Activated naive CD8-positive, alpha-beta T cell treated with anti-CD3 and anti-CD28 coated beads, Interleukin-2, amount 10 ng/mL, durations not matched to agents 7 days and 5 days (primary cell): ENCODE data around the gene PCBP3. TPM values are rescaled to one million over a fixed set of nuclear protein-coding genes. Genes with fewer than 3 reads are reported as not detected.
"Not testable (repeated sequence)": the region's sequence is repeated elsewhere in the genome, so short reads cannot be mapped to it uniquely, and the experiment has no call there.

ENCODE experiments used
- ATAC-seq: fragments of 150-1000 bp; cut with Tn5 transposase; one replicate; pipeline ENCODE4 v1.10.0; 2021; ENCODE audit warnings: low read depth, moderate library complexity
- POLR2A ChIA-PET: fragments of 350-600 bp; sonication (Branson Sonifier 250); formaldehyde crosslinking; loops from one replicate; lab custom pipeline; 2021; ENCODE audit warnings: antibody characterized with exemption; lab: Charles Lee
- DNase-seq: peaks from one replicate; pipeline ENCODE4 v3.0.0; 2021
- H3K27ac Mint-ChIP-seq: one replicate; pipeline ENCODE4 v1.8.0; 2022; ENCODE audit warnings: mild to moderate bottlenecking, mixed read lengths
- H3K27me3 Mint-ChIP-seq: one replicate; pipeline ENCODE4 v1.8.0; 2022; ENCODE audit warnings: mild to moderate bottlenecking, moderate library complexity, mixed read lengths
- H3K36me3 Mint-ChIP-seq: one replicate; pipeline ENCODE4 v1.8.0; 2021; ENCODE audit warnings: mild to moderate bottlenecking, mixed read lengths
- H3K4me1 Mint-ChIP-seq: one replicate; pipeline ENCODE4 v1.8.0; 2021; ENCODE audit warnings: mixed read lengths
- H3K4me3 Mint-ChIP-seq: one replicate; pipeline ENCODE4 v1.8.0; 2022; ENCODE audit warnings: mild to moderate bottlenecking, moderate library complexity, mixed read lengths
- H3K9me3 Mint-ChIP-seq: one replicate; pipeline ENCODE4 v1.8.0; 2021; ENCODE audit warnings: mixed read lengths
- total RNA-seq, 2 experiments: library from RNA; stranded (reverse); gene quantifications; one replicate each; pipeline ENCODE4 v1.2.3, GENCODE V29; 2021

The PCBP3 gene
- total RNA-seq, 2 experiments from 2014 or later = 1.2 TPM; not detected in 1

DNA sequence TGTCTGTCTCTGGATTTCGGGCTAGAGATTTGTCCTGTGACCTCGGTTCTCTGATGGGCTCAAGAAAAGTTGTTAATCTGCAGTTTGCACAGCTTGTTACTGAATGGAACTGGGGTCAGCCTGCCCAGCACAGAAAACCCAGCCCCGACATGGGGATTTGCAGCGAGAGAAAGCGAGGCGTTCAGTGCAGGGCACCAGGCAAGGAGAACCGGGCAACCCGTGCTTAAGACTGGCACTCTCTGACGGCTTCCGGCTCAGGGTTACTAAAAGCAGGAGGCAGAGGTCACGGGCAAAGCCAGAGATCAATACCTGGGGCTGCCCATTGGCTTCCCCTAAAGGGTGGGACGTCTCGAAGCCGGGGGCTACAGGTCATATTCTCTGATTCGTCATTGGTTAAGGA lies 308.2 kb downstream of the PCBP3 start:
- Mint-ChIP-seq H3K4me3 (no peak overlapping the region), H3K4me1 (no peaks in the 10 kb centered on the region), H3K27ac (no peak overlapping the region), H3K27me3 (peaks cover 10% of the 10 kb centered on the region), H3K9me3 (no peaks in the 10 kb centered on the region), H3K36me3 (no peaks in the 10 kb centered on the region)
- ATAC-seq (no peak), DNase-seq (no peak)
- POLR2A ChIA-PET = no interaction called here

DNA sequence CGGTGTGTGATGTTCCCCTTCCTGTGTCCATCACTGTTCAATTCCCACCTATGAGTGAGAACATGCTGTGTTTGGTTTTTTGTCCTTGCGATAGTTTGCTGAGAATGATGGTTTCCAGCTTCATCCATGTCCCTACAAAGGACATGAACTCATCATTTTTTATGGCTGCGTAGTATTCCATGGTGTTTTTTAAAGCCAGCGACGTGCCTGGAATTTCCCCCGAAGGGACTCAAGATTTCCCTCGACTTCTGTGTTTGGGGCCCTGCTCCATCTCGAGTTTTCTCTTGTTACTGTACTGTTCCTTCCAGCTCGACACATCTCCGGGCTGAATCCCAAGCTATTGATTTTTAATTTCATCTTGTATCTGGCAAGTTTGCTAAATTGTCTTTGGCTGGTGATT lies 309.0 kb downstream of the PCBP3 start:
- DNase-seq, H3K9me3 Mint-ChIP-seq, H3K27ac Mint-ChIP-seq, POLR2A ChIA-PET, H3K4me3 Mint-ChIP-seq, H3K4me1 Mint-ChIP-seq, H3K36me3 Mint-ChIP-seq, ATAC-seq: not testable (repeated sequence)
- H3K27me3 Mint-ChIP-seq = peaks cover 18% of the 10 kb centered on the region

DNA sequence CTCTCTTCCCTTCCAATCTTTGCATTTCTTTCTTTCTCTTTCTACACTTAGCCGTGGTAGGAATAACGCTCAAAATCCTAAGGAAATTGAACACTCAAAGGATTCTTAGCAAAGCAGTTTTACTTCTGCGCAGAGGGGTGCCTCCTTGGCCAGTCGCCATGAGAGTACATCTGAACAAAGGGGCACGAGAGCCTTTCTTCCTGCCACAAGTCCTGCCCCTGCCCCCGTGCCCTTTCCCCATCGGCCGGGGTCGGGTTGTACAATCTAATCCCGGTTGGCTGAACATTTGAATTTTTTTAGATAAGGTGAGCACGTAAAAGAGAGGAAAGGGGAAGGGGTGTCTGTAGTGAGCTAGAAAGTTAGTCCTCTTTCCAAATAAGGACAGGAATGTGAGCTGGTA lies 309.4 kb downstream of the PCBP3 start:
- peaks cover 20% of the 10 kb centered on the region for H3K27me3 Mint-ChIP-seq
- H3K9me3 Mint-ChIP-seq = no peaks in the 10 kb centered on the region
- no peak overlapping the region for H3K27ac Mint-ChIP-seq
- H3K4me1 Mint-ChIP-seq = no peaks in the 10 kb centered on the region
- DNase-seq (no peak), ATAC-seq (no peak)
- no peak overlapping the region for H3K4me3 Mint-ChIP-seq
- H3K36me3 Mint-ChIP-seq = no peaks in the 10 kb centered on the region
- POLR2A ChIA-PET = no interaction called here

DNA sequence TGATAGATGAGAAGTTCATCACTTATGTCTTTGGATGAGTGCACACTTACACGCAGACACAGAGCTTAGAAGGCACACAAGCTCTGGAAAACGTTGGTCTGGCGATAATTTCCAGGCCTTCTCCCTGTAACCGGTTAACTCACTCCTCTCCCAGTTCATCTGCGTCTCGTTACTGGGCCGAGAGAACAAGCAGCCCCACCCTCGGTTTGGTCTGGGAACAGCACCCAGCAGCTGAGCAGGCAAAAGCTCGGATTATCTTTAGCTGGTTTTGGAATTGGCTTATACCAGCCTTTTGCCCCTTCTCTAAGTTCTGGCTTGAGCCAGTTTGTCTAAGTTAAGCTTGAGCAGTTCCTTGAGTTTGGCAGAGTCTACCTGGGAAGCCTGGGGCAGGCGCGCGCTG lies 310.7 kb downstream of the PCBP3 start:
- Mint-ChIP-seq H3K27ac (no peak overlapping the region), H3K4me1 (no peaks in the 10 kb centered on the region), H3K9me3 (no peaks in the 10 kb centered on the region), H3K36me3 (no peaks in the 10 kb centered on the region), H3K4me3 (no peak overlapping the region), H3K27me3 (peaks cover 26% of the 10 kb centered on the region)
- POLR2A ChIA-PET = no interaction called here
- DNase-seq (no peak), ATAC-seq (no peak)

DNA sequence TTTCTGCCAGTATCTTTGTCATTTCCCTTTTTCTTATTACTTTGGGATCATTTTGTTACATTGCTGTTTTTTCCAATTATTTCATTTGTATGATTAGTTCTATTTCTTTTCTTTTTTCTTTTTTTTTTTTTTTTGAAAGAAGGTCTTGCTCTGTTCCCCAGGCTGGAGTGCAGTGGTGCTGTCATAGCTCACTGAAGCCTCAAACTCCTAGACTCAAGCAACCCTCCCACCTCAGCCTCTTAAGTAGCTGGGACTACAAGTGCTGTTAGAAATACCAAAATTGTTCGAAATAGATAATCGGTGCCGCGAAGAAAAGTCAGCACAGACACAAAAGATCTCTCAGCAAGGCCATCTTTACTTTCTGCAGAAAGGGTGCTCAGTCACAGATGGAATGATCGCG lies 311.4 kb downstream of the PCBP3 start:
- no peaks in the 10 kb centered on the region for H3K9me3 Mint-ChIP-seq
- ATAC-seq (no peak), DNase-seq (no peak)
- H3K27me3 Mint-ChIP-seq = peaks cover 26% of the 10 kb centered on the region
- no peak overlapping the region for H3K4me3 Mint-ChIP-seq
- H3K4me1 Mint-ChIP-seq = no peaks in the 10 kb centered on the region
- no peak overlapping the region for H3K27ac Mint-ChIP-seq
- H3K36me3 Mint-ChIP-seq = no peaks in the 10 kb centered on the region
- POLR2A ChIA-PET = no interaction called here

DNA sequence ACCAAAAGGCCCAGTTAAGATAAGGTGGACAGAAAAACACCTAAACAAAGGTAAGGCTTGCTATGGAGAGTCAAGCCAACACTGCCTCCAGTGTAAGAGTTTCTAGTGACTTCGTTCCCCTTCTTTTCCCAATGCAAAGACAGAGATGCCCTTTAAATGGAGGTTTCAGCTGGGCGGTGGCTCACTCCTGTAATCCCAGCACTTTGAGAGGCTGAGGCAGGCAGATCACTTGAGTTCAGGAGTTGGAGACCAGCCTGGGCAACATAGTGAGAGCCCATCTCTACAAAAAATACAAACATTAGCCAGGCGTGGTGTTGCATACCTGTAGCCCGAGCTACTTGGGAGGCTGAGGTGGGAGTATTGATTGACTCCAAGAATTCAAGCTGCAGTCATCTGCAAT lies 314.0 kb downstream of the PCBP3 start:
- DNase-seq = no peak
- POLR2A ChIA-PET = no interaction called here
- Mint-ChIP-seq H3K4me3 (no peak overlapping the region), H3K36me3 (no peaks in the 10 kb centered on the region), H3K4me1 (no peaks in the 10 kb centered on the region), H3K9me3 (peaks cover 6% of the 10 kb centered on the region), H3K27ac (no peak overlapping the region), H3K27me3 (peaks cover 22% of the 10 kb centered on the region)
- no peak for ATAC-seq

DNA sequence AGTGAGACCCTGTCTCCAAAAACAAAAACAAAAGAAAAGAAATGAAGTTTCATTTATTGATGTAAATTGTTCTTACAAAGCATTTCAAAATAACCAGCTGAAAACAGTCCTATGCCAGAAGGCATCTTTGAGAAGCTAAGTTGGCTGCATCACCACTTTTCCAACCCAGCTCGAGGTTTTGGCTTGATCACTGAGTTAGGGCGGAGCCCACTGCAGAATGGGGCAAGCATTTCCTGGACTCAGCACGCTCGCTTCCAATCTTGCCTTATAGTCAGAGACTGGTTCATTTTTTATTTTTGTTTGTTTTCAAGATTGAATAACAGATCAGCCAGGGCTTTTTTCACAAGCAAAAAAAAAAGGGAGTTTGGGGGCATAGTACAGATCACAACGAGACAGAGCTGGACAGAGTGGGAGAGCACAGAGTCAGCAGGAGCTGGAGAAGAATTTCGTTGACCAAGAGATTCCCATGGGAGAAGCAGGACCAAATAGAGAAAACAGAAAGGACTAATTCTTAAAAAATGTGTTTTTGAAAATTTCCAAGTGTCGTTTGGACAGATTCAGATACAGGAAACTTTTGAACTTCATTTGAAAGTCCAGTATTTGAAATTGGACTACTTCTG lies 314.6 kb downstream of the PCBP3 start:
- ATAC-seq = no peak
- no peak overlapping the region for H3K27ac Mint-ChIP-seq
- H3K27me3 Mint-ChIP-seq = peaks cover 18% of the 10 kb centered on the region
- no peak for DNase-seq
- H3K9me3 Mint-ChIP-seq = peaks cover 6% of the 10 kb centered on the region
- POLR2A ChIA-PET = no interaction called here
- H3K4me3 Mint-ChIP-seq = no peak overlapping the region
- no peaks in the 10 kb centered on the region for H3K36me3 Mint-ChIP-seq
- H3K4me1 Mint-ChIP-seq = no peaks in the 10 kb centered on the region

DNA sequence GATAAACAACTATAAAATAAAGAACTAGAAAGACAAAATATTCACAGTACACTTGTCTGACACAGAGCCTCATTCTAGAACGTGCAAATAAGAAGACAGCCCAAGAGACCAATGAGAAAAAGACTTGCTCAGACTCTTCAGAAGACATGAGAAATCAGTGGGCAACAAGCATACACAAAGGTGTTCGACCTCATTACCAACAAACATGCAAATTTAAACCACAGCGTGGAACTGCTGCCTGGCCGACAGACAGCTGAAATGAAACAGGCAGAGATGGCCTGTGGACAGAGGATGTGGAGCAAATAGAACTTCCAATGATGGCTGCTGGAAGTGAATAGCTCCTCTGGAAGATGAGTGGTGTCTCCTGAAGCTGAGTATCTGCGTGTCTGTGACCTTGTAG lies 315.7 kb downstream of the PCBP3 start:
- no peak overlapping the region for H3K27ac Mint-ChIP-seq
- H3K4me1 Mint-ChIP-seq = no peaks in the 10 kb centered on the region
- ATAC-seq (no peak), DNase-seq (no peak)
- peaks cover 10% of the 10 kb centered on the region for H3K9me3 Mint-ChIP-seq
- no peaks in the 10 kb centered on the region for H3K36me3 Mint-ChIP-seq
- POLR2A ChIA-PET = no interaction called here
- H3K27me3 Mint-ChIP-seq = peaks cover 21% of the 10 kb centered on the region
- H3K4me3 Mint-ChIP-seq = no peak overlapping the region

DNA sequence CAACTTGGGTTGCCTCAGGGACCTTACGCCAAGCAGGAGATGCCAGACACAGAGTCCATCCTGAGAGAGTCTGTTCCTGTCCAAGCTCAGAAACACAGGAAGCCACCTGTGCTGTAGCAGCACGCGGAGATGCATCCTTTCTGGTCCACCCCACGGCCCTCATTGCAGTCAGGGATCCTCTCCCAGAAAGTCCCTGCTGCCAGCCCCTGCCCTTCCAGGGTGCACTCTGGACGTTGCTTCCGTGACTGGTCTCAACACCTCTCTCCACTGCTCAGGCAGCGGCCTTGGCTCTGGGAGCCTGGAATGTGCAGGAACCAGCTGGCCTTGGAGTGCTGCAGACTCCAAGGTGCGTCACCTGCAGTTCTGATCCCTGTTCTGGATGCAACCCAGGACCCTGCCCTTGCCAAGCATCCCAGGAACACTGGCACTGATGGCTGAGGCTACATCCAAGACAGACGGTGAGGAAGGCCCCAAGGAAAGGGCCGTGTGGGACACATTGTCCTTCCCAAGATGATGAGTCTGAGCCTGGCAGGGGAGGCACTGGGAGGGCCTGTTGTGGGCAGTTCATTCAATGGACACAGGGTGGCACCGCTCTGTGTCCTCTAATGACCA lies 316.4 kb downstream of the PCBP3 start:
- DNase-seq (no peak), ATAC-seq (no peak)
- Mint-ChIP-seq H3K27ac (no peak overlapping the region), H3K4me3 (no peak overlapping the region), H3K36me3 (no peaks in the 10 kb centered on the region), H3K9me3 (peaks cover 10% of the 10 kb centered on the region), H3K4me1 (no peaks in the 10 kb centered on the region), H3K27me3 (peaks cover 21% of the 10 kb centered on the region)
- POLR2A ChIA-PET = no interaction called here

DNA sequence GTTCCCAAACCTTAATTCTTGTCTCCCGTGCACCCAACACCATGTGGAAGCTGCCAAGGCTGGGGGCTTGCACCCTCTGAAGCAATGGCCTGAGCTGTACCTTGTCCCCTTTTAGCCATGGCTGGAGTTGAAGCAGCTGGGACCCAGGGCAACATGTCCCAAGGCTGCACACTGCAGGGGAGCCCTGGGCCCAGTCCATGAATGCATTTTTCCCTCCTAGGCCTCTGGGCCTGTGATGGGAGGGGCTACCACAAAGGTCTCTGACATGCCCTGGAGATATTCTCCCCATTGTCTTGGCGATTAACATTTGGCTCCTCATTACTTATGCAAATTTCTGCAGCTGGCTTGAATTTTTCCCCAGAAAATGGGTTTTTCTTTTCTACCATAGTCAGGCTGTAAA lies 317.9 kb downstream of the PCBP3 start:
- H3K36me3 Mint-ChIP-seq, ATAC-seq, H3K27ac Mint-ChIP-seq, POLR2A ChIA-PET, H3K4me1 Mint-ChIP-seq, H3K4me3 Mint-ChIP-seq, H3K9me3 Mint-ChIP-seq, DNase-seq: not testable (repeated sequence)
- peaks cover 18% of the 10 kb centered on the region for H3K27me3 Mint-ChIP-seq

DNA sequence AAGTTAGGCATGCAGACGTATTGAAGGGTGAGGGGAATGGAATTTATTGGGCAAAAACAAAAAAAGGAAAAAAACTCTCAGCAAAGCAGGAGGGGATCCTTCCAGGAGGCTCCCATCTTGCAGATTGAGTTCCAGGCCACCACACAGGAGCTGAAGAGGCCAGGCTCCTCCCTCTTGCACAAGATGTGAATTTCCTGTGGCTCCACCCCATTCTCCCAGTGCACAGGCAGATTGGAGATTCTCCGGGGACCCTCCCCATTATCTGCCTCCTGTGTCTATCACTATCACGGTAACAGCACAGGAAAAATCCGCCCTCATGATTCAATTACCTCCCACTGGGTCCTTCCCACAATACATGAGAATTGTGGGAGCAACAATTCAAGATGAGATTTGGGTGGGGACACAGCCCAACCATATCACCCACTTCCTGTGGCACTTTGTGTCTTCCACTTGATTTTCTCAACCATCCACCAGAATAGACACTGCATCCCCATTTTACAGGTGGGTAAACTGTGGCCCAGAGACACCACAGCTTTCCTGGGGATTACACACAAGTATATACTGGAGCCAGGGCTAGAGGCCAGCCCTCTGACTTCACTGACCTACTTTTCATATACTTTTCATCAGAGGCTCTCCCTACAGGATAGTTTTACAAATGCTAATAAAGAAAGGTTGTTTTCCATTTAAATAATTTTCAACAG lies 319.2 kb downstream of the PCBP3 start:
- POLR2A ChIA-PET = no interaction called here
- Mint-ChIP-seq H3K36me3 (no peaks in the 10 kb centered on the region), H3K9me3 (peaks cover 10% of the 10 kb centered on the region), H3K4me1 (no peaks in the 10 kb centered on the region), H3K27ac (no peak overlapping the region), H3K27me3 (peaks cover 9% of the 10 kb centered on the region), H3K4me3 (no peak overlapping the region)
- DNase-seq = no peak
- ATAC-seq = no peak

DNA sequence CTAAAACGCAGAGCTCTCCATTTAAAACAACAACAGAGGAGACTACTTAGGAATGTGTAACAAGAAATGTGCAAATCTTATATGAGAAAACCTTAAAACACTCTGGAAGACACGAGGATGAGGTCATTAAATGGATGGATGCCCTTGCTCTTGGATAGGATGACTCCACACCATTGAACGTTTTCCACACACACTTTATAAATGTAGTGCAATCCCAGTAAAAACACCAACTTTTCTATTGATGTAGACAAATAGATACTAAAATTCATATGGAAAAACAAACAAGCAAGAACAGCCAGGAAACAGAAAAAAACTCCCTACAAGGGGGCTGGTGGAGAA lies 319.7 kb downstream of the PCBP3 start:
- Mint-ChIP-seq H3K9me3 (peaks cover 10% of the 10 kb centered on the region), H3K27me3 (peaks cover 8% of the 10 kb centered on the region), H3K4me3 (no peak overlapping the region), H3K36me3 (no peaks in the 10 kb centered on the region), H3K4me1 (no peaks in the 10 kb centered on the region), H3K27ac (no peak overlapping the region)
- POLR2A ChIA-PET = no interaction called here
- ATAC-seq = no peak
- no peak for DNase-seq

DNA sequence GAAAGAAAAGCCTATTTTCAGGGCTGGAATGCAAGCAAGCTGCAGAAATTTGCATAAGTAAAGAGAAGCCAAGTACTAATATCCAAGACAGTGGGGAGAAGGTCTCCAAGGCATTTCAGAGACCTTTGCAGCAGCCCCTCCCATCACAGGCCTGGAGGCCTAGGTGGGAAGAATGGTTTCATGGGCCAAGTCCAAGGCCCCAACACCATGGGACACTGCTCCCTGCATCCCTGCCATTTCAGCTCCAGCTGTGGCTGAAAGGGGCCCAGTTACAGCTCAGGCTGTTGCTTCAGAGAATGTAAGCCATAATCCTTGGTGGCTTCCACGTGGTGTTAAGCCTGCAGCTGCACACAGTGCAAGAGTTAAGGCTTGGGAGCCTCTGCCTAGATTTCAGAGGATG lies 321.1 kb downstream of the PCBP3 start:
- H3K36me3 Mint-ChIP-seq = no peaks in the 10 kb centered on the region
- no peaks in the 10 kb centered on the region for H3K4me1 Mint-ChIP-seq
- H3K27me3 Mint-ChIP-seq = peaks cover 3% of the 10 kb centered on the region
- POLR2A ChIA-PET = no interaction called here
- no peak overlapping the region for H3K27ac Mint-ChIP-seq
- H3K4me3 Mint-ChIP-seq = no peak overlapping the region
- peaks cover 10% of the 10 kb centered on the region for H3K9me3 Mint-ChIP-seq
- DNase-seq (no peak), ATAC-seq (no peak)

DNA sequence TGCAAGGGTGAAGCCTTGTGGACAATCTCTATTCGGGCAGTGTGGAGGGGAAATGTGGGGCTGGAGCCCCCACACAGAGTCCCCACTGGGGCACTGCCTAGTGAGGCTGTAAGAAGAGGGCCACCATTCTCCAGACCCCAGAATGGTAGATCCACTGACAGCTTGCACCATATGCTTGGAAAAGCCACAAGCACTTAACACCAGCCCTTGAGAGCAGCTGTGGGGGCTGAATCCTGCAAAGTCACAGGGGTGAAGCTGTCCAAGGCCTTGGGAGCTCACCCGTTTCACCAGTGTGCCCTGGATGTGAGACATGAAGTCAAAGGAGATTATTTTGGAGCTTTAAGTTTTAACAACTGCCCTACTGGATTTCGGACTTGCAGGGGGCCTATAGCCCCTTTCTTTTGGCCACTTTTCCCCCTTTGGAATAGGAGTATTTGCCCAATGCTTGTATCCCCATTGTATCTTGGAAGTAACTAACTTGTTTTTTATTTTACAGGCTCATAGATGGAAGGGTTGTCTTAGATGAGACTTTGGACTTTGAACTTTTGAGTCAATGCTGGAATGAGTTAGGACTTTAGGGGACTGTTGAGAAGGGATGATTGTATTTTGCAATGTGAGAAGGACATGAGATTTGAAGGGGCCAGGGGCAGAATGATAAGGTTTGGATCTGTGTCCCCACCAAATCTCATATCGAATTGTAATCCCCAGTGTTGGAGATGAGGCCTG lies 321.7 kb downstream of the PCBP3 start:
- peaks cover 10% of the 10 kb centered on the region for H3K9me3 Mint-ChIP-seq
- H3K4me1 Mint-ChIP-seq = no peaks in the 10 kb centered on the region
- ATAC-seq (no peak), DNase-seq (no peak)
- no peak overlapping the region for H3K4me3 Mint-ChIP-seq
- H3K27me3 Mint-ChIP-seq = peaks cover 3% of the 10 kb centered on the region
- H3K36me3 Mint-ChIP-seq = no peaks in the 10 kb centered on the region
- POLR2A ChIA-PET = no interaction called here
- no peak overlapping the region for H3K27ac Mint-ChIP-seq
